Keratinocyte (primary cell): ENCODE data around the gene PIM3.

Experiments used
- CTCF ChIP-seq, 3 experiments: IDR thresholded peaks in 1 of 3; conservative IDR thresholded peaks in 1 of 3; optimal IDR thresholded peaks in 1 of 3; 2 replicates in 2 of 3; 3 replicates in 1 of 3; pipeline versions ENCODE3 to v1.5.1; 2011; ENCODE audit warnings: low read length in 3 of 3, mild to moderate bottlenecking in 3 of 3, moderate library complexity in 2 of 3, control low read depth in 1 of 3, inconsistent platforms in 1 of 3; ENCODE audit not compliant: insufficient read depth in 2 of 3; ENCODE audit errors: extremely low read depth in 1 of 3
- EZH2 ChIP-seq: IDR thresholded peaks from one replicate; pipeline ENCODE4 v1.6.1; 2012; ENCODE audit warnings: inconsistent platforms, mild to moderate bottlenecking, low read length, moderate library complexity

DNA sequence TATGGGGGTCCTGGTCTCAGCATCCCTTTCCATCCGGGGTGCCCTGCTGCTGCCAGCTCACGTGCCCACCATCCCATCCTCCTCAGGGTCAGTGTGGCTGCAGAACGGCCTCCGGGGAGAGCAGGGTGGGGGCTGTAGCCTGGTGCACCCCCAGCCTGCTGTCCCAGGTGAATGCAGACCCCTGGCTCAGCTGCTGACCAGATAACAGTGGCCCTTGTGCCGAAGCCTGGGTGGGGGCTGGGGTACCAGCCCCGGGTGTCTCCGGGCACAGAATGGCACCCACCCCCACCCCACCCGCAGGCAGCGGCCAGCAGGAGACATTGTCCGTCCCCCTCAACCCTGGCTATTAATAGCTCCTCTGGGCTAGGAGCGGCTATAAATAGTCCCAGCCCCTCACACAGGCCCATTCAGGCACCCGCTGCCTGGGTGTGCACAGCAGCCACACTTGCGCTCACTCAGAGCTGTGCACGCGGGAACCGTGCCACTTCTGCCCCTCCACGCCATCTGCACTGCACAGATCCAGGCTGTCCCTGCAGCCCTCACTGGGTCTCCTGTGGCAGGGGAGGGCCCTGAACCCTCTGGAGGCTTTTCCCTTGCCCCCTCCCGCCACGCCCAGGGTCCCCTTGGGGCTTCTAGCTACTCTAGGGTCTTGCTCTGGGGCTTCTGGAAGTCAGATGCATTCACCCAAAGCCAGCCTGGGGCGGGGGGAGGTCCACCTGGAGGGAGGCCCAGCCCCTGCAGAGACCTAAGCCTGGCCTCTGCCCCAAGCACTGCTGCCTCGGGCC lies 23.4 kb upstream of the PIM3 start:
- TF ChIP-seq CTCF (optimal IDR thresholded peaks at IDR 0.05 in 1 of 3, IDR thresholded peaks at IDR 0.05 in 1 of 3, conservative IDR thresholded peaks at IDR 0.05 in 1 of 3; ENCODE audit: extremely low read depth in 1 of 3, insufficient read depth in 2 of 3, low read length in 3 of 3) (no peak), EZH2 (no peak)
